ENCODE data around the gene INHA.

Gene INHA

GRCh38 chr2:219608399-219608964 is 36.4 kb downstream of the INHA start:
- TF ChIP-seq CEBPB (IDR thresholded peaks at IDR 0.05) (no peak), MAX (IDR thresholded peaks at IDR 0.05) (no peak), RAD21 (IDR thresholded peaks at IDR 0.05; ENCODE audit: low read depth) (no peak), ZBTB7A (IDR thresholded peaks at IDR 0.05; ENCODE audit: low read depth) (no peak), FOXM1 (IDR thresholded peaks at IDR 0.05; ENCODE audit: borderline replicate concordance, low read depth) (no peak), USF1 (IDR thresholded peaks at IDR 0.05) (no peak), CREB1 (IDR thresholded peaks at IDR 0.05; ENCODE audit: low read depth) (no peak), TAF1 (IDR thresholded peaks at IDR 0.05; ENCODE audit: low read depth) (no peak), TEAD4 (IDR thresholded peaks at IDR 0.05) (no peak), EGR1 (IDR thresholded peaks at IDR 0.05) (no peak), NFIC (IDR thresholded peaks at IDR 0.05) (no peak), TCF12 (IDR thresholded peaks at IDR 0.05; ENCODE audit: low read depth) (no peak), YY1 (IDR thresholded peaks at IDR 0.05; ENCODE audit: low read depth) (no peak)

GRCh38 chr2:219609149-219609750 is 37.1 kb downstream of the INHA start:
- TF ChIP-seq YY1 (IDR thresholded peaks at IDR 0.05; ENCODE audit: low read depth) (no peak), EGR1 (IDR thresholded peaks at IDR 0.05) (no peak), EP300 (IDR thresholded peaks at IDR 0.05; ENCODE audit: borderline replicate concordance) (no peak), NFIC (IDR thresholded peaks at IDR 0.05) (no peak), TAF1 (IDR thresholded peaks at IDR 0.05; ENCODE audit: low read depth) (no peak), CREB1 (IDR thresholded peaks at IDR 0.05; ENCODE audit: low read depth) (no peak), TEAD4 (IDR thresholded peaks at IDR 0.05) (no peak), CEBPB (IDR thresholded peaks at IDR 0.05) (no peak), FOXM1 (IDR thresholded peaks at IDR 0.05; ENCODE audit: borderline replicate concordance, low read depth) (no peak), RAD21 (IDR thresholded peaks at IDR 0.05; ENCODE audit: low read depth) (no peak)

- TF ChIP-seq CEBPB (IDR thresholded peaks at IDR 0.05) (no peak), REST (IDR thresholded peaks at IDR 0.05; ENCODE audit: low read depth) (no peak), TAF1 (IDR thresholded peaks at IDR 0.05; ENCODE audit: low read depth) (no peak), NFIC (IDR thresholded peaks at IDR 0.05) (no peak), RAD21 (IDR thresholded peaks at IDR 0.05; ENCODE audit: low read depth) (no peak), MAX (IDR thresholded peaks at IDR 0.05) (no peak), EP300 (IDR thresholded peaks at IDR 0.05; ENCODE audit: borderline replicate concordance) (no peak), YY1 (IDR thresholded peaks at IDR 0.05; ENCODE audit: low read depth) (no peak), USF1 (IDR thresholded peaks at IDR 0.05) (no peak)
These were observed 39.2 kb downstream of the INHA start for GRCh38 chr2:219611306-219611705.

GRCh38 chr2:219611866-219612576 is 39.9 kb downstream of the INHA start:
- TF ChIP-seq EGR1 (IDR thresholded peaks at IDR 0.05) (no peak), FOXM1 (IDR thresholded peaks at IDR 0.05; ENCODE audit: borderline replicate concordance, low read depth) (no peak), REST (IDR thresholded peaks at IDR 0.05; ENCODE audit: low read depth) (no peak), CREB1 (IDR thresholded peaks at IDR 0.05; ENCODE audit: low read depth) (no peak), TAF1 (IDR thresholded peaks at IDR 0.05; ENCODE audit: low read depth) (no peak)

GRCh38 chr2:219612577-219613286 is 40.6 kb downstream of the INHA start:
- TF ChIP-seq TCF12 (IDR thresholded peaks at IDR 0.05; ENCODE audit: low read depth) (no peak), EP300 (IDR thresholded peaks at IDR 0.05; ENCODE audit: borderline replicate concordance) (no peak), CREB1 (IDR thresholded peaks at IDR 0.05; ENCODE audit: low read depth) (no peak), TAF1 (IDR thresholded peaks at IDR 0.05; ENCODE audit: low read depth) (no peak), NFIC (IDR thresholded peaks at IDR 0.05) (no peak)

All from Ishikawa (cell line).